Colonic mucosa (tissue), 4 donors: Measurements from ENCODE around the gene FAM171A2. TPM values are rescaled to one million over a fixed set of nuclear protein-coding genes. Genes with fewer than 3 reads are reported as not detected.

ENCODE experiments used
- DNase-seq: peaks from one replicate; pipeline ENCODE4 v3.0.0-alpha.2; 2020
- H3K27ac ChIP-seq: fragments of 200-600 bp; one replicate; pipeline ENCODE4 v1.8.0; 2021
- H3K27me3 ChIP-seq: fragments of 200-600 bp; one replicate; pipeline ENCODE4 v1.8.0; 2021
- H3K36me3 ChIP-seq: fragments of 200-600 bp; one replicate; pipeline ENCODE4 v1.8.0; 2021
- H3K4me1 ChIP-seq: fragments of 200-600 bp; one replicate; pipeline ENCODE4 v1.8.0; 2021; ENCODE audit warnings: mild to moderate bottlenecking
- H3K4me3 ChIP-seq: fragments of 200-600 bp; one replicate; pipeline ENCODE4 v1.8.0; 2021
- H3K9ac ChIP-seq, 2 donors: one replicate each; pipeline ENCODE4 v1.7.0; 2013; ENCODE audit warnings: control low read depth in 2 of 2, low read depth in 2 of 2, low read length in 2 of 2
- H3K9me3 ChIP-seq: fragments of 200-600 bp; one replicate; pipeline ENCODE4 v1.8.0; 2021
- intact Hi-C: fragments of 100-400 bp; cut with DNase I; formaldehyde crosslinking; loops from one replicate; pipeline ENCODE4 v1.14.1; 2022
- total RNA-seq, 2 donors: library from RNA; stranded (reverse); fragmentation: NEBNext Ultra II Directional in 1 of 2; extraction: Animal tissue kit (Norgen Biotek cat#: 25700) in 1 of 2; gene quantifications; one replicate each; pipeline ENCODE4 v1.2.1, GENCODE V29; 2021
- TF ChIP-seq, protein P1 (sequence below): fragments of 200-600 bp; IDR thresholded peaks from one replicate; pipeline ENCODE4 v1.8.0; 2022; ENCODE audit warnings: antibody characterized with exemption, mild to moderate bottlenecking
- donor health status: healthy.
- donor health status: DM: no; HTN: no; CAD: no.
- donor health status: DM: no; HTN: no; CAD: no.

Gene FAM171A2
- total RNA-seq, 2 donors from 2014 or later = 0.64 to 0.72 TPM

- no peaks in the 10 kb centered on the region for H3K4me1 ChIP-seq
Measured at GRCh38 chr17:44314869-44315661, 48.6 kb downstream of the FAM171A2 start.

DNA sequence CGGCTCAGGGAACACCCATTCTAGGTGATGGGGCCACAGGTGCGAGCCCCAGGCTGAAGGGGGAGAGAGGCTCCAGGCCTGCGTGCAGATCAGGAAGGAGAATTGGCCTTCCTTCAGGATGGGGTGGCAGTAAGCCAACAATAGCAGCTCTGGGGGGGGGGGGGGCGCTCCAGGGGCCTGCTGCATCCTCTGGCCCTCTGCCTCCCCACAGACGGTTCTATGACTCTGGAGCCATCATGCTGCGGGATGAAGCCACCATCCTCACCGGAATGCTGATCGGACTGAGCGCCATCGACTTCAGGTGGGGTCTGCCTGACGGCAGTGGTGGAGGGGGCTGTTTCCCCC lies 49.2 kb downstream of the FAM171A2 start:
- Histone ChIP-seq H3K4me3 (no peak overlapping the region), H3K4me1 (no peaks in the 10 kb centered on the region)
- intact Hi-C loops = no loop called here

More at GRCh38 chr17:44314869-44315661, 48.6 kb downstream of the FAM171A2 start:
- TF ChIP-seq, protein P1, sequence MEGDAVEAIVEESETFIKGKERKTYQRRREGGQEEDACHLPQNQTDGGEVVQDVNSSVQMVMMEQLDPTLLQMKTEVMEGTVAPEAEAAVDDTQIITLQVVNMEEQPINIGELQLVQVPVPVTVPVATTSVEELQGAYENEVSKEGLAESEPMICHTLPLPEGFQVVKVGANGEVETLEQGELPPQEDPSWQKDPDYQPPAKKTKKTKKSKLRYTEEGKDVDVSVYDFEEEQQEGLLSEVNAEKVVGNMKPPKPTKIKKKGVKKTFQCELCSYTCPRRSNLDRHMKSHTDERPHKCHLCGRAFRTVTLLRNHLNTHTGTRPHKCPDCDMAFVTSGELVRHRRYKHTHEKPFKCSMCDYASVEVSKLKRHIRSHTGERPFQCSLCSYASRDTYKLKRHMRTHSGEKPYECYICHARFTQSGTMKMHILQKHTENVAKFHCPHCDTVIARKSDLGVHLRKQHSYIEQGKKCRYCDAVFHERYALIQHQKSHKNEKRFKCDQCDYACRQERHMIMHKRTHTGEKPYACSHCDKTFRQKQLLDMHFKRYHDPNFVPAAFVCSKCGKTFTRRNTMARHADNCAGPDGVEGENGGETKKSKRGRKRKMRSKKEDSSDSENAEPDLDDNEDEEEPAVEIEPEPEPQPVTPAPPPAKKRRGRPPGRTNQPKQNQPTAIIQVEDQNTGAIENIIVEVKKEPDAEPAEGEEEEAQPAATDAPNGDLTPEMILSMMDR = no peak
- DNase-seq = no peak
- H3K4me3 ChIP-seq = no peak overlapping the region
- H3K9me3 ChIP-seq = no peaks in the 10 kb centered on the region
- H3K27ac ChIP-seq = no peak overlapping the region
- peaks cover 32% of the 10 kb centered on the region for H3K27me3 ChIP-seq
- no peaks in the 10 kb centered on the region for H3K36me3 ChIP-seq
- intact Hi-C loops = no loop called here
- no peak overlapping the region for H3K9ac ChIP-seq

GRCh38 chr17:44314031-44314430 lies 49.6 kb downstream of the FAM171A2 start:
- no peaks in the 10 kb centered on the region for H3K9me3 ChIP-seq
- TF ChIP-seq, protein P1 = no peak
- intact Hi-C loops = no loop called here
- H3K36me3 ChIP-seq = no peaks in the 10 kb centered on the region
- no peak overlapping the region for H3K9ac ChIP-seq
- no peak for DNase-seq
- H3K4me1 ChIP-seq = no peaks in the 10 kb centered on the region
- H3K4me3 ChIP-seq = no peak overlapping the region
- H3K27ac ChIP-seq = no peak overlapping the region
- H3K27me3 ChIP-seq = peaks cover 32% of the 10 kb centered on the region

More for the DNA sequence above, 49.2 kb downstream of the FAM171A2 start:
- TF ChIP-seq, protein P1 = no peak
- no peak for DNase-seq
- H3K9ac ChIP-seq = no peak overlapping the region
- peaks cover 32% of the 10 kb centered on the region for H3K27me3 ChIP-seq
- H3K9me3 ChIP-seq = no peaks in the 10 kb centered on the region
- no peaks in the 10 kb centered on the region for H3K36me3 ChIP-seq
- H3K27ac ChIP-seq = no peak overlapping the region

- no peak for DNase-seq
- no peaks in the 10 kb centered on the region for H3K36me3 ChIP-seq
- no peaks in the 10 kb centered on the region for H3K4me1 ChIP-seq
- no peak overlapping the region for H3K9ac ChIP-seq
- no peak overlapping the region for H3K4me3 ChIP-seq
- intact Hi-C loops = no loop called here
- no peak overlapping the region for H3K27ac ChIP-seq
- H3K9me3 ChIP-seq = no peaks in the 10 kb centered on the region
- TF ChIP-seq, protein P1 = no peak
- H3K27me3 ChIP-seq = peaks cover 31% of the 10 kb centered on the region
Measured at GRCh38 chr17:44312396-44313104, 51.1 kb downstream of the FAM171A2 start.

DNA sequence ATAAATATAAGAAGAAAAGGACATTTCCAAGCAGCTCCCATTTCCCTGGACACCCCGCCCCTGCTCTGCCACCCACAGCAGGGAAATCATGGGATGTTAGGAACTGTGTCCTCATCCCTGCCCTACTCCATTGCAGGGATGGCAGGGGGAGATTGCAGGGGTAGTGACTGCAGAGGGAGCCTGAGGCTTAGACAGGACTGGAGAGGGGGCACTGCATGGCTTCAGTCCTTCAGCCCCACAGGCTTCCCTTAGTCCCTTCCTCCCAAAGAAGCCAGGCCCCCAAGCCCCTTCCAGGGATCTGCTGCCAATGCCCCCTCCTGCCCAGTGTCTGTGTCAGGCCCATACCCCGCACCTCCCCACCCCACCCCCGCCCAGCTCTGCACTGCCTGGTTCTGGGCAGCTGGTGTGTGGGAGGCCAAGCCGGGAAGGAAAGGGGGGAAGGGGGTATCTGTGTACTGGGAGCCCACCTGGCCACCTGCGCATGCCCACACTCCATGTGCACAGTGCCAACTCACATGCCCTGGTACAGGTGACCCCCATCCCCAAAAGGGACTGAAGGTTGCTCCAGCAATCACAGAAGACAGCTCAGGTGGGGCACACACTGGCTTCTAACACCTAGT lies 52.0 kb downstream of the FAM171A2 start:
- H3K9ac ChIP-seq = no peak overlapping the region
- DNase-seq = no peak
- H3K27me3 ChIP-seq = peaks cover 36% of the 10 kb centered on the region
- no peaks in the 10 kb centered on the region for H3K9me3 ChIP-seq
- TF ChIP-seq, protein P1 = no peak
- no peak overlapping the region for H3K4me3 ChIP-seq
- intact Hi-C loops = no loop called here
- H3K4me1 ChIP-seq = no peaks in the 10 kb centered on the region
- H3K27ac ChIP-seq = no peak overlapping the region
- H3K36me3 ChIP-seq = no peaks in the 10 kb centered on the region
